ENCODE results near the gene HID1. TPM values are rescaled to one million over a fixed set of nuclear protein-coding genes. Genes with fewer than 3 reads are reported as not detected.

HID1 gene
- total and polyA plus RNA-seq, 9 of the 15 experiments (the other 6 are each of a cell fraction or from before 2014, with no cell fraction given), result 0.14 to 2.1 (median 0.54) TPM; not detected in 2

- TF ChIP-seq ZNF143 (CRISPR knock-in tag; IDR thresholded peaks at IDR 0.05), result no peak
- TF ChIP-seq, protein P1, sequence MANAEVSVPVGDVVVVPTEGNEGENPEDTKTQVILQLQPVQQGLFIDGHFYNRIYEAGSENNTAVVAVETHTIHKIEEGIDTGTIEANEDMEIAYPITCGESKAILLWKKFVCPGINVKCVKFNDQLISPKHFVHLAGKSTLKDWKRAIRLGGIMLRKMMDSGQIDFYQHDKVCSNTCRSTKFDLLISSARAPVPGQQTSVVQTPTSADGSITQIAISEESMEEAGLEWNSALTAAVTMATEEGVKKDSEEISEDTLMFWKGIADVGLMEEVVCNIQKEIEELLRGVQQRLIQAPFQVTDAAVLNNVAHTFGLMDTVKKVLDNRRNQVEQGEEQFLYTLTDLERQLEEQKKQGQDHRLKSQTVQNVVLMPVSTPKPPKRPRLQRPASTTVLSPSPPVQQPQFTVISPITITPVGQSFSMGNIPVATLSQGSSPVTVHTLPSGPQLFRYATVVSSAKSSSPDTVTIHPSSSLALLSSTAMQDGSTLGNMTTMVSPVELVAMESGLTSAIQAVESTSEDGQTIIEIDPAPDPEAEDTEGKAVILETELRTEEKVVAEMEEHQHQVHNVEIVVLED (CRISPR knock-in tag; IDR thresholded peaks at IDR 0.05), result no peak
- TF ChIP-seq U2AF2 (optimal IDR thresholded peaks at IDR 0.05; ENCODE audit: low read depth, low read length), result no peak
- TF ChIP-seq ZNF318 (IDR thresholded peaks at IDR 0.05; ENCODE audit: borderline replicate concordance in 1 of 2, low read depth in 1 of 2), result no peak
- no peak for TF ChIP-seq ZFP30 (CRISPR knock-in tag; IDR thresholded peaks at IDR 0.05; ENCODE audit: borderline replicate concordance)
- TF ChIP-seq CREBBP (IDR thresholded peaks at IDR 0.05; ENCODE audit: low read depth, low read length), result no peak
- no peak for TF ChIP-seq ETS2 (tag; IDR thresholded peaks at IDR 0.05; ENCODE audit: borderline replicate concordance, poor library complexity, severe bottlenecking)
- no peak for TF ChIP-seq ZHX1 (conservative IDR thresholded peaks at IDR 0.05; ENCODE audit: low read length)
- TF ChIP-seq ZNF277 (CRISPR knock-in tag; IDR thresholded peaks at IDR 0.05; ENCODE audit: borderline replicate concordance), result no peak
- no peak for TF ChIP-seq NFATC3 (IDR thresholded peaks at IDR 0.05)
- no peak for TF ChIP-seq ZBTB8A (IDR thresholded peaks at IDR 0.05; ENCODE audit: partially characterized antibody)
- no peak for TF ChIP-seq MAX (CRISPR knock-in tag; IDR thresholded peaks at IDR 0.05)
Observed at GRCh38 chr17:74979408-74980146, 7.0 kb upstream of the HID1 start (continued).
